SK-N-MC (cell line): ENCODE data around the gene KCNE2.

ENCODE experiments used
- DNase-seq: peaks from one replicate; pipeline ENCODE4 v3.0.0-alpha.2; 2011; ENCODE audit warnings: low read depth, low spot score
- H3K27ac ChIP-seq: fragments of 200-600 bp; sonication (generic); 2 replicates; pipeline ENCODE4 v1.5.1; 2016; ENCODE audit warnings: mixed run types
- H3K36me3 ChIP-seq: fragments of 200-600 bp; sonication (generic); 2 replicates; pipeline ENCODE4 v1.6.1; 2017; ENCODE audit warnings: antibody characterized with exemption, low read length, mixed read lengths; ENCODE audit not compliant: insufficient read depth
- H3K4me3 ChIP-seq: fragments of 200-600 bp; sonication (generic); 2 replicates; pipeline ENCODE4 v1.5.1; 2016
- H3K9ac ChIP-seq: fragments of 200-600 bp; sonication (generic); 2 replicates; pipeline ENCODE4 v1.8.0; 2017; ENCODE audit warnings: mixed run types, mixed read lengths; ENCODE audit not compliant: insufficient read length
- H3K9me3 ChIP-seq: fragments of 200-600 bp; sonication (generic); 2 replicates; pipeline ENCODE4 v1.6.1; 2017; ENCODE audit warnings: low read depth, mild to moderate bottlenecking, antibody characterized with exemption, low read length, moderate library complexity, mixed read lengths
- EZH2 ChIP-seq: fragments of 200-600 bp; sonication (generic); IDR thresholded peaks from one replicate; pipeline ENCODE4 v1.6.1; 2017; ENCODE audit warnings: antibody characterized with exemption
- FOXP2 ChIP-seq: optimal IDR thresholded peaks from 2 replicates; pipeline ENCODE3; 2011; ENCODE audit warnings: mild to moderate bottlenecking, moderate library complexity; ENCODE audit not compliant: insufficient read depth; ENCODE audit errors: extremely low read length, control extremely low read depth
- POLR2AphosphoS5 ChIP-seq: IDR thresholded peaks from 2 replicates; pipeline ENCODE4 v1.6.1; 2012; ENCODE audit warnings: mild to moderate bottlenecking, low read depth, low read length, borderline replicate concordance

Gene KCNE2

DNA sequence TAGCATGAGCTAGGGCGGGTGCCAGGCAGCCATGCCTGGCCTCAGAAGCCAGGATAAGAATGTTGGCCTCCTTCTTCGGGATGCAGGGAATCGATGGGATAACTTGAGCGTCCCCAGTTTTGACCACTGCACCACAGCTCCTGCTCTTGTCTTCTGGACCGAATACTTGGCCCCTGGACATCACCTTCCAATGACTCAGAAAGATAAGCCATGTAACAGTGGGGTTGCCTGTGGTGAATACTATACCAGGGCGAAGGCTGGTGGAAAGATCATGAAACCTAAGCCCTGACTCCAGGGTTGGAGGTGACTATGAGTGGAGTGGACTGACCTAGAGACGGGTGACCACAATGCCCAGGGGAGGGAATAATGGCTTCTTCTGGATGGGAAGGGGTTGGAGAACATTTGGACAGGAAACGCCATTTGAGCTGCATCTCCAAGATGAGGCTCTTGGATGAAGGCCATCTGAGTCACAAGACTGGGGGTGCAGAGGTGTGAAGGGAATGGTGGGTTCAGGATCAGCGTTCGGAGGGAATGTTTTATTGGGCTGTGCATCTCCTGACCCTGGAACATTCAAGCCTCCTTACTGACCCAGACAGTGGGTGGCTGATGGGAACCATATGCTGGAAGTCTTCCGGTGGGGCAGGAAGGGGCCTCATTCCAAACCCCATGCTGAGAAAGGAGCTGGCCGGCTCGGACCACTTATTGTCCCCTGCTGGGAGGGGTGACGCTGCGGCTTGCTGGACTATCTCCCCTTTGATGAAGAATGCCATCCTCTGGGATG lies 18.5 kb upstream of the KCNE2 start:
- H3K9ac ChIP-seq = no peak overlapping the region
- TF ChIP-seq POLR2AphosphoS5 = no peak
- no peak for TF ChIP-seq EZH2
- TF ChIP-seq FOXP2 = no peak
- no peaks in the 10 kb centered on the region for H3K9me3 ChIP-seq
- no peaks in the 10 kb centered on the region for H3K36me3 ChIP-seq
- H3K27ac ChIP-seq = no peak overlapping the region
- no peak for DNase-seq
- no peak overlapping the region for H3K4me3 ChIP-seq

DNA sequence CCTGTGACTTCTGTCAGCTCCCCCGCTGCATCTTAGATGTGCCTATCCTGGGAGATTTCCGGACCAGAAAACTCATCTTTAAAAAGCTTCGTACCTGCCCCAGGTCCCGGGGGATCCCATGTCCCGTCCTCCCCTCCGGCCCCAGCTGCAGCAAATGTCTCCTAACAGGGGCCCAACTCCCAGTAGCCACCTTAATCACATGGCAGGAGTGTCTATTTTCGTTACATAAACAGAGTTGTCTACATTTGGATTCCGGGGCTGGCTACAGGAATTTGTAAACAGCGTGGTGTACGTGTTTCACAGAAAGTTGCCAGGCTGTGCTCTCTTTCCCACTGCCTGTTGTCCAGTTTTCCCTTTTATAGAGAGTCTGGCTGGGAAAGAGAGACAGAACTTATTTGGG lies 17.9 kb upstream of the KCNE2 start:
- no peaks in the 10 kb centered on the region for H3K9me3 ChIP-seq
- H3K36me3 ChIP-seq = no peaks in the 10 kb centered on the region
- H3K9ac ChIP-seq = no peak overlapping the region
- DNase-seq = no peak
- no peak overlapping the region for H3K27ac ChIP-seq
- TF ChIP-seq FOXP2 (no peak), POLR2AphosphoS5 (no peak), EZH2 (no peak)
- no peak overlapping the region for H3K4me3 ChIP-seq

DNA sequence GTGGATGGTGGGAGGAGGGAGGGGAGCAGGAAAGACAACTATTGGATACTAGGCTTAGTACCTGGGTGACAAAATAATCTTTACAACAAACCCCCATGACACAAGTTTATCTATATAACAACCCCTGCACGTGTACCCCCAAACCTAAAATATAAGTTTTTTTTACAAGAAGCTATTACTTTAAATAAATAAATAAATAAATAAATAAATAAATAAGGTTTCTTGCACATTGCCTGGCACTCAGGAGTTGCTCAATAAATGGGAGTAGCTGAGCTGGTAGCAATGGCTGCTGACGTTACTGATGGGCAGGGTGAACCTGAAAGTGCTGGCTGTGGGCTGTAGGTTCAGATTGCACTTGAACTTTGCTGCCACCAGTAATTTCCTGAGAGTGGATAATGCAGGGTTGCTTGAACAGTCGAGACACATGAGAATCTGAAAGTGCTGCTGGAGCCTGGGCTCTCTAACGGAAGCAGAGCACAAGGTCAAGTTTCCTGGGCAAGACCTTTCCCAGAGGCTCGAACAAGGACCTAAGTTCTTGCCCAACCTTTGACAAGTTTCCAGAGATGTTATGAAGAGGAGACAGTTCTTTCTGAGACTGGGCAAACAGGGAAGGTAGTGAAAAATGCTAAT lies 14.8 kb upstream of the KCNE2 start:
- TF ChIP-seq EZH2 = no peak
- Histone ChIP-seq H3K9ac (no peak overlapping the region), H3K27ac (no peak overlapping the region), H3K4me3 (no peak overlapping the region), H3K9me3 (no peaks in the 10 kb centered on the region), H3K36me3 (no peaks in the 10 kb centered on the region)
- DNase-seq = no peak

DNA sequence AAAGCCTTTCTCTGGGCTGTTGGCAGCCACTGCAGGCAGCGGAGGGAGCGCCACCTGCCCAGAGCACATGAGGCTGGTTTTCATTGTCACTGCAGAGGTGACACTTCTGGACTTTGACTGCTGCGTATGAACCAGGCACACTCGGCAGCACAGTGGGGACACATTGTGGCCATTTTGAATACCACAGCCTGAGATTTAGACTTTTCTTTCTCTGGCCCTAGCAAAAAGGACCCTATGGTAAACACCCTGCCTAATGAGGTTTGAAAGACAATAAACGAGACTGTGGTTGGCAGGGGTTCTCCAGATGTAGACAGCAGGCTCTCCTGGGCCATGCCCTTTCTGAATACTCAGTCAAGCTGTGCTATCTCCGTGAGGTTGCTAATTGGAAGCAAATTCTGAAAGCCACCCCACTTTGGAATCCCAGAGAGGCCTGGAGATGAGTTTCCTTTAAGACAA lies 12.0 kb upstream of the KCNE2 start:
- no peaks in the 10 kb centered on the region for H3K9me3 ChIP-seq
- H3K36me3 ChIP-seq = no peaks in the 10 kb centered on the region
- no peak for TF ChIP-seq EZH2
- no peak for TF ChIP-seq FOXP2
- no peak for TF ChIP-seq POLR2AphosphoS5
- H3K9ac ChIP-seq = no peak overlapping the region
- H3K27ac ChIP-seq = no peak overlapping the region
- no peak for DNase-seq
- no peak overlapping the region for H3K4me3 ChIP-seq

DNA sequence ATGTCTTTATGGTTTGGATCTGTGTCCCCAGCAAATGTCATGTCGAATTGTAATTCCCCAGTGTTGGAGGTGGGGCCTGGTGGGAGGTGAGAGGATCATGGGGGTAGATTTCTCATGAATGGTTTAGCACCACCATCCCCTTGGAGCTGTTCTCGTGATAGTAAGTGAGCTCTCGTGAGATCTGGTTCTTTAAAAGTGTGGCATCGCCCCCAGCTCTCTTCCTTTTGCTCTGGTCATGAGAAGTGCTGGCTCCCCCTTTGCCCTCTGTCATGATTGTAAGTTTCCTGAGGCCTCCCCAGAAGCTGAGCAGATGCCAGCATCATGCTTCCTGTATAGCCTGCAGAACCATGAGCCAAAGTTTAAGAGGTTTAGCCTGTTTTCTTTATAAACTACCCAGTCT lies 11.2 kb upstream of the KCNE2 start:
- H3K9ac ChIP-seq = no peak overlapping the region
- no peak for DNase-seq

DNA sequence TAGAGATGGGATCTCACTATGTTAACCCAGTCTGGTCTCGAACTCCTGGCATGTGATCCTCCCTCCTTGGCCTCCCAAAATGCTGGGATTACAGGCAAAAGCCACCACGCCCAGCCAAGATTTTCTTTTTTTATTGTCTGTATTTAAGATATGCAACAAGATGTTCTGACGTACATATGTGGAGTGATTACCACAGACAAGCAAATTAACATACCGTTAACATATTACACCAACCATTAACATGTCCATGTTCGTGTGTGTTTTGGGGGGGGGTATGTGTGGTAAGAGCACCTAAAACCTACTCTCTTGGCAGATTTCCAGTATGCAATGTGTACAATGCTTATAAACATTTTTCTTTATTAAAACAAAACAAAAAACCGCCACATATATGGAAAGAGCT lies 10.6 kb upstream of the KCNE2 start:
- no peak overlapping the region for H3K9ac ChIP-seq
- no peak for DNase-seq
- no peak overlapping the region for H3K27ac ChIP-seq
- no peak overlapping the region for H3K4me3 ChIP-seq
- H3K9me3 ChIP-seq = no peaks in the 10 kb centered on the region
- no peaks in the 10 kb centered on the region for H3K36me3 ChIP-seq
- TF ChIP-seq FOXP2 = no peak
- TF ChIP-seq POLR2AphosphoS5 = no peak
- no peak for TF ChIP-seq EZH2

More for the DNA sequence above, 11.2 kb upstream of the KCNE2 start:
- H3K9me3 ChIP-seq = no peaks in the 10 kb centered on the region
- TF ChIP-seq POLR2AphosphoS5 = no peak
- TF ChIP-seq EZH2 = no peak
- TF ChIP-seq FOXP2 = no peak
- H3K27ac ChIP-seq = no peak overlapping the region
- no peak overlapping the region for H3K4me3 ChIP-seq
- no peaks in the 10 kb centered on the region for H3K36me3 ChIP-seq

DNA sequence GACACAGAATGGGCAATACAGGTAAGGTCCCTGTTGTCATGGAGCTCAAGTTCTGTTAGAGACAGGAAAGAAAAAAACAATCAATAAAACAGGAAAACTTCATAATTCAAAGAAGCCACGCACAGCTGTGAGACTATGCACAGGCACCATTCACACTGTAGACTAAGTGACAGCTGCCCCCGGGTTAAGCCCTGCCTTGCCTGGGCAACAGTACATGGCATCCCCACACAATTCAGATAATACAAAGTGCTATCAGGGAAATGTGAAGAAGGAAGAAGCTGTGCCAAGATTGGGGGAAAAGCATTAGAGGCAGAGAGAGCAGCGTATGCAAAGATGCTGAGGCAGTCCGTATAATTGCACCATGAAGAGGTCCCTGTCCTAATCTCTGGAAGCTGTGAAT lies 9.0 kb upstream of the KCNE2 start:
- Histone ChIP-seq H3K4me3 (no peak overlapping the region), H3K9ac (no peak overlapping the region), H3K27ac (no peak overlapping the region), H3K36me3 (no peaks in the 10 kb centered on the region), H3K9me3 (no peaks in the 10 kb centered on the region)
- no peak for DNase-seq
- TF ChIP-seq EZH2 (no peak), FOXP2 (no peak), POLR2AphosphoS5 (no peak)

DNA sequence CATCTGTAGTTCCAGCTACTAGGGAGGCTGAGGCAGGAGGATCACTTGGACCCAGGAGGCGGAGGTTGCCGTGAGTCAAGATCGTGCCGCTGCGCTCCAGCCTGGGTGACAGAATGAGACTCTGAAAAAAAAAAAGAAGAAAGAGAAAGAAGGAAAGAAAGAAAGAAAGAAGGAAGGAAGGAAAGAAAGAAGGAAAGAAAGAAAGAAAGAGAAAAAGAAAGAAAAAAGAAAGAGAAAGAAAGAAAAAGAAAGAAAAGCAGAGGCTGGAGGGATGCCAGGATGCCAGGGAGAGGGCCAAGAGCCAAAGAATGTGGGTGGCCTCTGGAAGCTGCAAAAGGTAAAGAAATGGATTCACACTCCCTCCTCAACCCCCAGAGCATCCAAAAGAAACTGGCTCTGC lies 8.2 kb upstream of the KCNE2 start:
- no peaks in the 10 kb centered on the region for H3K9me3 ChIP-seq
- no peak for DNase-seq
- no peak overlapping the region for H3K4me3 ChIP-seq
- no peaks in the 10 kb centered on the region for H3K36me3 ChIP-seq
- H3K9ac ChIP-seq = no peak overlapping the region
- no peak for TF ChIP-seq POLR2AphosphoS5
- no peak for TF ChIP-seq EZH2
- no peak for TF ChIP-seq FOXP2
- no peak overlapping the region for H3K27ac ChIP-seq

DNA sequence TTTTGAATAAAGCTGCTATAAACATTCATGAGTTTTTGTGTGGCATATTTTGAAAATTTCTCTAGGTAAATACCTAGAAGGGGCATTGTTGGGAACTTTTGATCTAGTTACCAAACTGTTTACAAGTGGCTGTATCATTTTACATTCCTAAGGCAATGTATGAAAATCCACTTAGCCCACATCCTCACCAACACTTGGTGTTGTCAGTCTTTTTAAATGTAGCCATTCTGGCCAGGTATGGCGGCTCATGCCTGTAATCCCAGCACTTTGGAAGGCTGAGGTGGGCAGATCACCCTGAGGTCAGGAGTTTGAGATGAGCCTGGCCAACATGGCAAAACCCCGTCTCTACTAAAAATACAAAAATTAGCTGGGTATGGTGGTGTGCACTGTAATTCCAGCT lies 5.9 kb upstream of the KCNE2 start:
- no peak for DNase-seq
- Histone ChIP-seq H3K36me3 (no peaks in the 10 kb centered on the region), H3K27ac (no peak overlapping the region), H3K4me3 (no peak overlapping the region), H3K9me3 (no peaks in the 10 kb centered on the region), H3K9ac (no peak overlapping the region)
- no peak for TF ChIP-seq POLR2AphosphoS5
- TF ChIP-seq FOXP2 = no peak
- TF ChIP-seq EZH2 = no peak
